Kidney (tissue), 14 donors: ENCODE measurements around the gene BICC1. TPM values are rescaled to one million over a fixed set of nuclear protein-coding genes. Genes with fewer than 3 reads are reported as not detected.

Experiments used
- DNase-seq, 5 donors: peaks; one replicate each; pipeline ENCODE4 v3.0.0-alpha.2; 2013 to 2020
- FAIRE-seq: peaks from 2 replicates; lab custom pipeline; 2012; peaks lifted over from hg19 to GRCh38; lab: Jason Lieb, UNC
- H3K27ac ChIP-seq, 2 donors: one replicate each; pipeline ENCODE4 v1.7.0; 2013; ENCODE audit warnings: low read depth in 2 of 2, low read length in 2 of 2, inconsistent platforms in 1 of 2
- H3K27me3 ChIP-seq: one replicate; pipeline ENCODE4 v1.7.1; 2013; ENCODE audit warnings: low read length, inconsistent platforms; ENCODE audit not compliant: control insufficient read depth, insufficient read depth
- H3K36me3 ChIP-seq, 3 donors: one replicate each; pipeline versions ENCODE4 v1.7.0 to v1.7.1; 2013; ENCODE audit warnings: low read length in 3 of 3, control low read depth in 1 of 3, inconsistent platforms in 1 of 3; ENCODE audit not compliant: insufficient read depth in 3 of 3, control insufficient read depth in 2 of 3
- H3K4me1 ChIP-seq, 3 donors: one replicate each; pipeline versions ENCODE4 v1.7.0 to v1.7.1; 2013; ENCODE audit warnings: low read length in 3 of 3, inconsistent platforms in 1 of 3, low read depth in 1 of 3; ENCODE audit not compliant: control insufficient read depth in 2 of 3, insufficient read depth in 2 of 3
- H3K4me3 ChIP-seq, 3 donors: one replicate each; pipeline versions ENCODE4 v1.7.0 to v1.8.1; 2013; ENCODE audit warnings: low read length in 3 of 3, control low read depth in 1 of 3, inconsistent platforms in 1 of 3
- H3K9ac ChIP-seq, 3 donors: one replicate each; pipeline versions ENCODE4 v1.7.0 to v1.7.1; 2013; ENCODE audit warnings: low read length in 3 of 3, control low read depth in 1 of 3, inconsistent platforms in 1 of 3
- H3K9me3 ChIP-seq, 3 donors: one replicate each; pipeline versions ENCODE4 v1.7.0 to v1.7.1; 2013; ENCODE audit warnings: low read length in 3 of 3, control low read depth in 1 of 3, inconsistent platforms in 1 of 3; ENCODE audit not compliant: control insufficient read depth in 2 of 3, insufficient read depth in 1 of 3
- CTCF ChIP-seq: IDR thresholded peaks from 3 replicates; pipeline ENCODE4 v1.5.1; 2012; ENCODE audit warnings: mild to moderate bottlenecking, moderate library complexity, borderline replicate concordance; ENCODE audit not compliant: insufficient read depth; ENCODE audit errors: extremely low read depth
- intact Hi-C: fragments of 100-400 bp; cut with DNase I; formaldehyde crosslinking; loops from one replicate; pipeline ENCODE4 v1.11.1; 2022
- polyA plus RNA-seq: library from polyadenylated mRNA; stranded (reverse); fragments of 350-450 nt; fragmentation: Illumina TruSeq; extraction: RNeasy Lipid Tissue Mini Kit (QIAGEN cat#74804); gene quantifications from one replicate; pipeline ENCODE4 v1.2.3, GENCODE V29; 2014; ENCODE audit warnings: low read depth, low replicate concordance; ENCODE audit not compliant: insufficient read depth
- total RNA-seq: library from RNA; stranded (reverse); fragmentation: NEBNext Ultra II Directional; extraction: Animal tissue kit (Norgen Biotek cat#: 25700); gene quantifications from one replicate; pipeline ENCODE4 v1.2.1, GENCODE V29; 2021
- donor health status: control.
- donor health status: control.
- donor health status: control.
- donor health status: control.
- donor health status: control.
- donor health status: DM: yes; HTN: yes; CAD: no.
- donor health status: Normal renal cell carcinoma (clear cell type).

BICC1 gene
- total and polyA plus RNA-seq, 2 donors from 2014 or later, result 21.0 to 136 TPM

GRCh38 chr10:58755340-58755610, 242.6 kb downstream of the BICC1 start:
- Histone ChIP-seq H3K4me1 (peaks cover 6 to 57% (median 18%) of the 10 kb centered on the region in 3 donors), H3K9ac (no peak overlapping the region), H3K27ac (peak overlapping the region in 1 of 2 donors; percentile 64), H3K36me3 (no peaks in the 10 kb centered on the region), H3K9me3 (no peaks in the 10 kb centered on the region), H3K4me3 (peak overlapping the region in 1 of 3 donors; percentile 52), H3K27me3 (no peaks in the 10 kb centered on the region)
- DNase-seq (no peak), FAIRE-seq (no peak)
- intact Hi-C loops, result no loop called here
- no peak for TF ChIP-seq CTCF

GRCh38 chr10:58755677-58756076, 243.0 kb downstream of the BICC1 start:
- DNase-seq, result no peak
- Histone ChIP-seq H3K4me1 (peaks cover 6 to 57% (median 18%) of the 10 kb centered on the region in 3 donors), H3K27ac (peak overlapping the region; percentile 40 to 62), H3K9me3 (no peaks in the 10 kb centered on the region), H3K36me3 (no peaks in the 10 kb centered on the region), H3K9ac (peak overlapping the region in 1 of 3 donors; percentile 62), H3K4me3 (peak overlapping the region in 2 of 3 donors; percentile 39 to 52), H3K27me3 (no peaks in the 10 kb centered on the region)
- no peak for TF ChIP-seq CTCF
- no peak for FAIRE-seq
- intact Hi-C loops, result no loop called here

- no peak for TF ChIP-seq CTCF
- Histone ChIP-seq H3K4me3 (peak overlapping the region in 2 of 3 donors; percentile 39 to 52), H3K9ac (peak overlapping the region in 1 of 3 donors; percentile 62), H3K36me3 (no peaks in the 10 kb centered on the region), H3K27ac (peak overlapping the region; percentile 51 to 62), H3K27me3 (no peaks in the 10 kb centered on the region), H3K4me1 (peaks cover 6 to 58% (median 18%) of the 10 kb centered on the region in 3 donors), H3K9me3 (no peaks in the 10 kb centered on the region)
- FAIRE-seq, result no peak
- intact Hi-C loops, result no loop called here
- DNase-seq, result peak in 2 of 5 donors; percentile 49 to 60
Measured at GRCh38 chr10:58756130-58756719, 243.6 kb downstream of the BICC1 start.
